OCI-LY1 (cell line): ENCODE data around the gene WWOX.

Experiments
- H2AFZ ChIP-seq: fragments of 200-600 bp; sonication (generic), shearing (Covaris generic); 2 replicates; pipeline ENCODE4 v1.6.0; 2014; ENCODE audit warnings: antibody characterized with exemption, mild to moderate bottlenecking, low read length
- H3F3A ChIP-seq: fragments of 200-600 bp; sonication (generic), shearing (Covaris generic); 2 replicates; pipeline ENCODE4 v1.6.0; 2014; ENCODE audit warnings: mild to moderate bottlenecking, antibody characterized with exemption, low read length, moderate library complexity; ENCODE audit not compliant: insufficient read depth
- H3K27ac ChIP-seq: fragments of 200-600 bp; sonication (generic); 2 replicates; pipeline ENCODE4 v1.5.1; 2014; ENCODE audit warnings: low read length, mixed run types, mild to moderate bottlenecking, low read depth; ENCODE audit not compliant: poor library complexity, severe bottlenecking
- H3K27me3 ChIP-seq: fragments of 200-600 bp; sonication (generic); 2 replicates; pipeline ENCODE4 v1.6.0; 2014; ENCODE audit warnings: antibody characterized with exemption, mild to moderate bottlenecking, low read length, moderate library complexity; ENCODE audit not compliant: insufficient read depth
- H3K36me3 ChIP-seq: fragments of 200-600 bp; sonication (generic); 2 replicates; pipeline ENCODE4 v1.6.1; 2014; ENCODE audit warnings: mild to moderate bottlenecking, antibody characterized with exemption, low read length, moderate library complexity, mixed read lengths; ENCODE audit not compliant: insufficient read depth
- H3K4me1 ChIP-seq: fragments of 200-600 bp; sonication (generic); 2 replicates; pipeline ENCODE4 v1.5.1; 2014; ENCODE audit warnings: mild to moderate bottlenecking, low read length, moderate library complexity; ENCODE audit not compliant: insufficient read depth, severe bottlenecking
- H3K4me2 ChIP-seq: fragments of 200-600 bp; sonication (generic), shearing (Covaris generic); 2 replicates; pipeline ENCODE4 v1.6.1; 2014; ENCODE audit warnings: low read length
- H3K4me3 ChIP-seq: fragments of 200-600 bp; sonication (generic); 2 replicates; pipeline ENCODE4 v1.5.1; 2014; ENCODE audit warnings: low read length, low read depth, mild to moderate bottlenecking, mixed read lengths; ENCODE audit not compliant: poor library complexity, severe bottlenecking
- H3K79me2 ChIP-seq: fragments of 200-600 bp; shearing (Covaris generic); 2 replicates; pipeline ENCODE4 v1.6.1; 2016; ENCODE audit warnings: mixed run types, low read length, mixed read lengths; ENCODE audit not compliant: insufficient read depth
- H3K9ac ChIP-seq: fragments of 200-600 bp; sonication (generic), shearing (Covaris generic); 2 replicates; pipeline ENCODE4 v1.6.1; 2014; ENCODE audit warnings: mild to moderate bottlenecking, low read length, mixed read lengths
- H3K9me2 ChIP-seq: fragments of 200-600 bp; sonication (generic), shearing (Covaris generic); 2 replicates; pipeline ENCODE4 v1.6.1; 2014; ENCODE audit warnings: low read depth, mild to moderate bottlenecking, low read length, mixed read lengths
- H3K9me3 ChIP-seq: fragments of 200-600 bp; shearing (Covaris generic); 2 replicates; pipeline ENCODE4 v1.6.1; 2014; ENCODE audit warnings: low read length, mixed read lengths
- H4K20me1 ChIP-seq: fragments of 200-600 bp; sonication (generic), shearing (Covaris generic); 2 replicates; pipeline ENCODE4 v1.6.0; 2016; ENCODE audit warnings: mild to moderate bottlenecking, low read length; ENCODE audit not compliant: insufficient read depth
- CTCF ChIP-seq: fragments of 200-600 bp; sonication (generic), shearing (Covaris generic); IDR thresholded peaks from 2 replicates; pipeline ENCODE4 v1.5.1; 2017; ENCODE audit warnings: mild to moderate bottlenecking, antibody characterized with exemption, low read length, moderate library complexity, mixed read lengths
- EZH2 ChIP-seq: fragments of 200-600 bp; sonication (generic), shearing (Covaris generic); IDR thresholded peaks from 2 replicates; pipeline ENCODE4 v1.8.0; 2017; ENCODE audit warnings: borderline replicate concordance, mixed run types, mild to moderate bottlenecking, antibody characterized with exemption, low read length, moderate library complexity, mixed read lengths

Gene WWOX

GRCh38 chr16:78584213-78584860, 484.9 kb downstream of the WWOX start:
- no peaks in the 10 kb centered on the region for H3K4me1 ChIP-seq
- no peaks in the 10 kb centered on the region for H3K27me3 ChIP-seq
- H4K20me1 ChIP-seq, result no peaks in the 10 kb centered on the region
- H3K36me3 ChIP-seq, result no peaks in the 10 kb centered on the region
- no peaks in the 10 kb centered on the region for H3K79me2 ChIP-seq
- TF ChIP-seq CTCF (no peak), EZH2 (no peak)
- no peaks in the 10 kb centered on the region for H3K9me3 ChIP-seq
- no peak overlapping the region for H3K4me3 ChIP-seq
- no peak overlapping the region for H3K9ac ChIP-seq
- no peak overlapping the region for H3K27ac ChIP-seq
- no peak overlapping the region for H3K4me2 ChIP-seq
- H2AFZ ChIP-seq, result no peak overlapping the region
- H3K9me2 ChIP-seq, result no peaks in the 10 kb centered on the region
- H3F3A ChIP-seq, result no peaks in the 10 kb centered on the region

DNA sequence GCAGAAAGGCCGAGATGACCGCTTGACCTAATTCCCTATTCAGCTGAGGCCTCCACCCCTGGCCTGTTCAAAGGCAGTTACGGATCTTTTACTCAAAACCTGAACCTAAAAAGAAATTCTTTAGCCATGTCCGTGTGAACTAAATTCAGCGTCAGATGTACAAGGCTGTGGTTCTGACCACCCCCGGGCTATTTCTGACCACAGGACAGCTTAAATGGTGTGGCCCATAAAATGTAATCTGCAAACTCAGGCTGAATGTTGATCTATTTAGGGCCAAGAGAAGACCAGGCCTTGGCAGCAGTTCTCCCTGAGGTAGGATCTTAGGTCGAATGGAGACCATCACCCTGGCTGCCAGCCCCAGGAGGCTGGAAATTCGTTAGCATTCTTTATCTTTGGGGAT, 485.5 kb downstream of the WWOX start:
- Histone ChIP-seq H3F3A (no peaks in the 10 kb centered on the region), H3K4me3 (no peak overlapping the region), H3K4me2 (no peak overlapping the region), H2AFZ (no peak overlapping the region), H3K79me2 (no peaks in the 10 kb centered on the region), H3K9me2 (no peaks in the 10 kb centered on the region), H3K27ac (no peak overlapping the region), H3K27me3 (no peaks in the 10 kb centered on the region), H3K9me3 (no peaks in the 10 kb centered on the region), H3K9ac (no peak overlapping the region), H3K36me3 (no peaks in the 10 kb centered on the region), H4K20me1 (no peaks in the 10 kb centered on the region), H3K4me1 (no peaks in the 10 kb centered on the region)
- no peak for TF ChIP-seq CTCF
- no peak for TF ChIP-seq EZH2

- no peak overlapping the region for H3K4me3 ChIP-seq
- H3K36me3 ChIP-seq, result no peaks in the 10 kb centered on the region
- no peaks in the 10 kb centered on the region for H3K4me1 ChIP-seq
- no peak overlapping the region for H2AFZ ChIP-seq
- H3K9me3 ChIP-seq, result no peaks in the 10 kb centered on the region
- no peaks in the 10 kb centered on the region for H3K9me2 ChIP-seq
- H3K79me2 ChIP-seq, result no peaks in the 10 kb centered on the region
- TF ChIP-seq EZH2, result no peak
- no peak for TF ChIP-seq CTCF
- H3K4me2 ChIP-seq, result no peak overlapping the region
- no peak overlapping the region for H3K9ac ChIP-seq
- H3K27ac ChIP-seq, result no peak overlapping the region
- H3F3A ChIP-seq, result no peaks in the 10 kb centered on the region
- no peaks in the 10 kb centered on the region for H4K20me1 ChIP-seq
- H3K27me3 ChIP-seq, result no peaks in the 10 kb centered on the region
These were observed 489.9 kb downstream of the WWOX start for GRCh38 chr16:78589331-78589730.
